Caco-2 (cell line): ENCODE data around the gene FLT1. TPM values are rescaled to one million over a fixed set of nuclear protein-coding genes. Genes with fewer than 3 reads are reported as not detected.

Experiments
- BruUV-seq: library from RNA; stranded (reverse); fragments of 400-500 nt; replicated peaks from 2 replicates; lab custom pipeline; 2021; lab: Mats Ljungman, UMichigan
- CTCF ChIA-PET: fragments of 300-600 bp; sonication (Branson Sonifier 250); formaldehyde crosslinking; loops from one replicate; lab custom pipeline; 2022; ENCODE audit warnings: antibody characterized with exemption; lab: Charles Lee
- POLR2A ChIA-PET: fragments of 300-600 bp; sonication (Branson Sonifier 250); formaldehyde crosslinking; loops from one replicate; lab custom pipeline; 2022; ENCODE audit warnings: antibody characterized with exemption; lab: Charles Lee
- DNase-seq, 2 experiments: peaks; one replicate each; pipeline versions ENCODE4 v3.0.0 to v3.0.0-alpha.2; 2020 to 2022
- H3K27me3 ChIP-seq: replicated peaks from 2 replicates; pipeline ENCODE4 v1.6.0; 2011; ENCODE audit warnings: low read length; ENCODE audit not compliant: control insufficient read depth, insufficient read depth
- H3K36me3 ChIP-seq: 2 replicates; pipeline ENCODE4 v1.5.1; 2011; ENCODE audit warnings: low read length; ENCODE audit not compliant: control insufficient read depth, insufficient read depth
- H3K4me1 ChIP-seq: fragments of 250-450 bp; sonication (Bioruptor Pico); 2 replicates; pipeline ENCODE4 v1.5.1; 2020; ENCODE audit warnings: mild to moderate bottlenecking
- H3K4me3 ChIP-seq: 2 replicates; pipeline ENCODE4 v1.5.1; 2011; ENCODE audit warnings: low read depth, mild to moderate bottlenecking, control low read depth, low read length
- H3K9me3 ChIP-seq: fragments of 250-450 bp; sonication (Bioruptor Pico); 2 replicates; pipeline ENCODE4 v1.5.1; 2020; ENCODE audit warnings: mild to moderate bottlenecking, moderate library complexity
- H3K27ac Mint-ChIP-seq: one replicate; pipeline ENCODE4 v1.8.0; 2022; ENCODE audit warnings: mixed read lengths; ENCODE audit not compliant: unreplicated experiment
- H3K27me3 Mint-ChIP-seq: one replicate; pipeline ENCODE4 v1.8.0; 2022; ENCODE audit warnings: mixed read lengths; ENCODE audit not compliant: insufficient read depth, unreplicated experiment
- H3K36me3 Mint-ChIP-seq: one replicate; pipeline ENCODE4 v1.8.0; 2022; ENCODE audit warnings: mild to moderate bottlenecking, mixed read lengths; ENCODE audit not compliant: insufficient read depth, unreplicated experiment
- H3K4me1 Mint-ChIP-seq: one replicate; pipeline ENCODE4 v1.8.0; 2022; ENCODE audit warnings: low read depth, mixed read lengths; ENCODE audit not compliant: unreplicated experiment
- H3K4me3 Mint-ChIP-seq: one replicate; pipeline ENCODE4 v1.8.0; 2022; ENCODE audit warnings: mild to moderate bottlenecking, moderate library complexity, mixed read lengths; ENCODE audit not compliant: unreplicated experiment
- H3K9me3 Mint-ChIP-seq: one replicate; pipeline ENCODE4 v1.8.0; 2022; ENCODE audit warnings: mixed read lengths; ENCODE audit not compliant: unreplicated experiment
- intact Hi-C: fragments of 100-400 bp; cut with micrococcal nuclease; formaldehyde crosslinking; loops from one replicate; pipeline ENCODE4 v1.10.0; 2022; ENCODE audit not compliant: unreplicated experiment
- total RNA-seq: library from RNA; stranded (reverse); gene quantifications from 2 replicates; pipeline ENCODE4 v1.2.3, GENCODE V29; 2022
- TF ChIP-seq, protein P1 (sequence below), 2 experiments: fragments of 200-600 bp in 1 of 2; IDR thresholded peaks; 1 replicate in 1 of 2; 2 replicates in 1 of 2; pipeline versions ENCODE4 v1.5.1 to v1.8.0; 2011 to 2022; ENCODE audit warnings: antibody characterized with exemption in 1 of 2, control low read depth in 1 of 2, inconsistent platforms in 1 of 2, low read depth in 1 of 2, low read length in 1 of 2, mild to moderate bottlenecking in 1 of 2, moderate library complexity in 1 of 2; ENCODE audit not compliant: insufficient read depth in 1 of 2, severe bottlenecking in 1 of 2, unreplicated experiment in 1 of 2

Gene FLT1
- total RNA-seq, 1 experiment from 2014 or later = 0.66 TPM

GRCh38 chr13:28535734-28536133 is 40.8 kb upstream of the FLT1 start:
- ChIA-PET POLR2A (no interaction called here), CTCF (no interaction called here)
- no peak overlapping the region for H3K27ac Mint-ChIP-seq
- no peaks in the 10 kb centered on the region for H3K36me3 ChIP-seq
- H3K4me1 ChIP-seq = no peaks in the 10 kb centered on the region
- no peaks in the 10 kb centered on the region for H3K27me3 ChIP-seq
- no peak overlapping the region for H3K4me3 Mint-ChIP-seq
- TF ChIP-seq, protein P1, sequence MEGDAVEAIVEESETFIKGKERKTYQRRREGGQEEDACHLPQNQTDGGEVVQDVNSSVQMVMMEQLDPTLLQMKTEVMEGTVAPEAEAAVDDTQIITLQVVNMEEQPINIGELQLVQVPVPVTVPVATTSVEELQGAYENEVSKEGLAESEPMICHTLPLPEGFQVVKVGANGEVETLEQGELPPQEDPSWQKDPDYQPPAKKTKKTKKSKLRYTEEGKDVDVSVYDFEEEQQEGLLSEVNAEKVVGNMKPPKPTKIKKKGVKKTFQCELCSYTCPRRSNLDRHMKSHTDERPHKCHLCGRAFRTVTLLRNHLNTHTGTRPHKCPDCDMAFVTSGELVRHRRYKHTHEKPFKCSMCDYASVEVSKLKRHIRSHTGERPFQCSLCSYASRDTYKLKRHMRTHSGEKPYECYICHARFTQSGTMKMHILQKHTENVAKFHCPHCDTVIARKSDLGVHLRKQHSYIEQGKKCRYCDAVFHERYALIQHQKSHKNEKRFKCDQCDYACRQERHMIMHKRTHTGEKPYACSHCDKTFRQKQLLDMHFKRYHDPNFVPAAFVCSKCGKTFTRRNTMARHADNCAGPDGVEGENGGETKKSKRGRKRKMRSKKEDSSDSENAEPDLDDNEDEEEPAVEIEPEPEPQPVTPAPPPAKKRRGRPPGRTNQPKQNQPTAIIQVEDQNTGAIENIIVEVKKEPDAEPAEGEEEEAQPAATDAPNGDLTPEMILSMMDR (IDR thresholded peaks at IDR 0.05; ENCODE audit: insufficient read depth in 1 of 2, low read depth in 1 of 2, low read length in 1 of 2, severe bottlenecking in 1 of 2, unreplicated experiment in 1 of 2) = no peak
- no peak for DNase-seq
- no peaks in the 10 kb centered on the region for H3K36me3 Mint-ChIP-seq
- BruUV-seq = no TSS peak
- H3K27me3 Mint-ChIP-seq = no peaks in the 10 kb centered on the region
- H3K4me3 ChIP-seq = no peak overlapping the region
- peaks cover 9% of the 10 kb centered on the region for H3K4me1 Mint-ChIP-seq
- H3K9me3 Mint-ChIP-seq = peaks cover 16% of the 10 kb centered on the region
- intact Hi-C loops = no loop called here
- H3K9me3 ChIP-seq = peaks cover 10% of the 10 kb centered on the region

- Histone ChIP-seq H3K4me1 (no peaks in the 10 kb centered on the region), H3K4me3 (no peak overlapping the region), H3K27me3 (no peaks in the 10 kb centered on the region), H3K36me3 (no peaks in the 10 kb centered on the region), H3K9me3 (peaks cover 10% of the 10 kb centered on the region)
- intact Hi-C loops = no loop called here
- no peak overlapping the region for H3K4me3 Mint-ChIP-seq
- H3K27ac Mint-ChIP-seq = no peak overlapping the region
- H3K36me3 Mint-ChIP-seq = no peaks in the 10 kb centered on the region
- TF ChIP-seq, protein P1 (IDR thresholded peaks at IDR 0.05; ENCODE audit: insufficient read depth in 1 of 2, low read depth in 1 of 2, low read length in 1 of 2, severe bottlenecking in 1 of 2, unreplicated experiment in 1 of 2) = no peak
- POLR2A ChIA-PET = interaction anchor here (0.5 kb wide), 1 partner anchor 915 kb away, joined by 3 read pairs; the partner anchor contains the start of gene LNX2
- CTCF ChIA-PET = no interaction called here
- BruUV-seq = no TSS peak
- no peak for DNase-seq
- H3K27me3 Mint-ChIP-seq = no peaks in the 10 kb centered on the region
- H3K9me3 Mint-ChIP-seq = peaks cover 16% of the 10 kb centered on the region
- peaks cover 9% of the 10 kb centered on the region for H3K4me1 Mint-ChIP-seq
These were observed 39.9 kb upstream of the FLT1 start for GRCh38 chr13:28534801-28535200.

DNA sequence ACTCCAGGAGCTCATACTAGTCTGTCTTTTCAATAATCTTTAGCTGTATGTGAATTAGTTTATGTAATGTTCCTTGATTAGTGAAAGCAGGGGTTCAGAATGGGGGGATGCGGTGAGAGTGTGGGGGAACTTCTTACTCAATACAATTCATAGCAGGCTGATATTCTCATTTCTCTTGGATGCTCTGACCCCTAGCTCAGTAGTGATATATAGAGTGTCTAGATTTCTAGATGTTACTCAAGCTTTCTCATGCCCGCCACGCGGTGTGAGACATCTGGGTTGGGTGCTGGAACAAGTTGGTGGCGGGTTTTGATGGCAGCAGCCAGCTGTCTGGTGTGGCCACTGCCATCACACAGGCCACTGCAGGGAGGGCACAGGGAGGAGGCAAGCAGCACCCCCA is 39.3 kb upstream of the FLT1 start:
- H3K4me1 Mint-ChIP-seq = peaks cover 9% of the 10 kb centered on the region

More for the DNA sequence above, 39.3 kb upstream of the FLT1 start:
- Histone ChIP-seq H3K27me3 (no peaks in the 10 kb centered on the region), H3K4me3 (no peak overlapping the region), H3K36me3 (no peaks in the 10 kb centered on the region), H3K9me3 (peaks cover 10% of the 10 kb centered on the region), H3K4me1 (no peaks in the 10 kb centered on the region)
- ChIA-PET CTCF (no interaction called here), POLR2A (interaction anchor here (0.5 kb wide), 1 partner anchor 914 kb away, joined by 3 read pairs; the partner anchor contains the start of gene LNX2)
- TF ChIP-seq, protein P1 (IDR thresholded peaks at IDR 0.05; ENCODE audit: insufficient read depth in 1 of 2, low read depth in 1 of 2, low read length in 1 of 2, severe bottlenecking in 1 of 2, unreplicated experiment in 1 of 2) = no peak
- BruUV-seq = no TSS peak
- no peak overlapping the region for H3K4me3 Mint-ChIP-seq
- H3K36me3 Mint-ChIP-seq = no peaks in the 10 kb centered on the region
- H3K9me3 Mint-ChIP-seq = peaks cover 16% of the 10 kb centered on the region
- no peak overlapping the region for H3K27ac Mint-ChIP-seq
- intact Hi-C loops = no loop called here
- DNase-seq = no peak
- no peaks in the 10 kb centered on the region for H3K27me3 Mint-ChIP-seq
